ENCODE results near the gene PRRC2A.

- TF ChIP-seq, protein P1, sequence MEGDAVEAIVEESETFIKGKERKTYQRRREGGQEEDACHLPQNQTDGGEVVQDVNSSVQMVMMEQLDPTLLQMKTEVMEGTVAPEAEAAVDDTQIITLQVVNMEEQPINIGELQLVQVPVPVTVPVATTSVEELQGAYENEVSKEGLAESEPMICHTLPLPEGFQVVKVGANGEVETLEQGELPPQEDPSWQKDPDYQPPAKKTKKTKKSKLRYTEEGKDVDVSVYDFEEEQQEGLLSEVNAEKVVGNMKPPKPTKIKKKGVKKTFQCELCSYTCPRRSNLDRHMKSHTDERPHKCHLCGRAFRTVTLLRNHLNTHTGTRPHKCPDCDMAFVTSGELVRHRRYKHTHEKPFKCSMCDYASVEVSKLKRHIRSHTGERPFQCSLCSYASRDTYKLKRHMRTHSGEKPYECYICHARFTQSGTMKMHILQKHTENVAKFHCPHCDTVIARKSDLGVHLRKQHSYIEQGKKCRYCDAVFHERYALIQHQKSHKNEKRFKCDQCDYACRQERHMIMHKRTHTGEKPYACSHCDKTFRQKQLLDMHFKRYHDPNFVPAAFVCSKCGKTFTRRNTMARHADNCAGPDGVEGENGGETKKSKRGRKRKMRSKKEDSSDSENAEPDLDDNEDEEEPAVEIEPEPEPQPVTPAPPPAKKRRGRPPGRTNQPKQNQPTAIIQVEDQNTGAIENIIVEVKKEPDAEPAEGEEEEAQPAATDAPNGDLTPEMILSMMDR (optimal IDR thresholded peaks at IDR 0.05 in 1 of 3, IDR thresholded peaks at IDR 0.05 in 1 of 3, conservative IDR thresholded peaks at IDR 0.05 in 1 of 3; ENCODE audit: extremely low read depth in 1 of 3, insufficient read depth in 2 of 3, low read length in 3 of 3): no peak
- TF ChIP-seq EZH2 (IDR thresholded peaks at IDR 0.05; ENCODE audit: low read length): no peak
Observed at GRCh38 chr6:31619805-31620585, 520 bp upstream of the PRRC2A start.
